GM12873 (cell line): ENCODE measurements around the gene PRIMPOL.

Experiments
- CTCF ChIP-seq: IDR thresholded peaks from 2 replicates; pipeline ENCODE4 v1.5.1; 2012; ENCODE audit warnings: low read depth, mild to moderate bottlenecking, moderate library complexity, low read length, control low read depth; ENCODE audit not compliant: insufficient read depth; ENCODE audit errors: missing control alignments

PRIMPOL gene

GRCh38 chr4:184649026-184649970 is at the start of gene PRIMPOL, which contains the start of gene CASP3:
Gene PRIMPOL (plus strand): TSS chr4:184649738. CDS start chr4:184657141, 7,403 bp downstream.
Gene CASP3 (minus strand): TSS chr4:184649447. CDS start chr4:184638453, 10,994 bp downstream.
- peak; percentile 22 for TF ChIP-seq CTCF

GRCh38 chr4:184612074-184612473 is 37.5 kb upstream of the PRIMPOL start:
- no peak for TF ChIP-seq CTCF

- TF ChIP-seq CTCF = no peak
These were observed 36.1 kb upstream of the PRIMPOL start for GRCh38 chr4:184613405-184613804.

GRCh38 chr4:184614509-184614908 is 35.0 kb upstream of the PRIMPOL start:
- no peak for TF ChIP-seq CTCF

- no peak for TF ChIP-seq CTCF
These were observed 32.6 kb upstream of the PRIMPOL start for GRCh38 chr4:184616633-184617551.

- no peak for TF ChIP-seq CTCF
These were observed 31.8 kb upstream of the PRIMPOL start for GRCh38 chr4:184617600-184618196.
